Smooth muscle cell (in vitro differentiated cells): ENCODE results near the gene SESN1. TPM values are rescaled to one million over a fixed set of nuclear protein-coding genes. Genes with fewer than 3 reads are reported as not detected.
"Not testable (repeated sequence)": the region's sequence is repeated elsewhere in the genome, so short reads cannot be mapped to it uniquely, and the experiment has no call there.

ENCODE experiments used
- DNase-seq: peaks from one replicate; lab custom pipeline; 2025; ENCODE audit not compliant: unreplicated experiment; lab: John Stamatoyannopoulos, UW
- H2AFZ ChIP-seq: fragments of 200-600 bp; sonication (generic); 2 replicates; pipeline ENCODE4 v1.6.0; 2016; ENCODE audit warnings: antibody characterized with exemption, low read depth, mild to moderate bottlenecking
- H3F3A ChIP-seq: fragments of 200-600 bp; sonication (generic); 2 replicates; pipeline ENCODE4 v1.6.0; 2017; ENCODE audit warnings: antibody characterized with exemption, low read depth
- H3K27ac ChIP-seq: fragments of 200-600 bp; sonication (generic); 2 replicates; pipeline ENCODE4 v1.5.1; 2016; ENCODE audit warnings: low read depth, mild to moderate bottlenecking
- H3K27me3 ChIP-seq: fragments of 200-600 bp; sonication (generic); 2 replicates; pipeline ENCODE4 v1.6.1; 2016; ENCODE audit warnings: low read depth, mild to moderate bottlenecking
- H3K36me3 ChIP-seq: fragments of 200-600 bp; sonication (generic); 2 replicates; pipeline ENCODE4 v1.5.1; 2016; ENCODE audit warnings: low read depth
- H3K4me1 ChIP-seq: fragments of 200-600 bp; sonication (generic); 2 replicates; pipeline ENCODE4 v1.5.1; 2016; ENCODE audit warnings: low read depth
- H3K4me2 ChIP-seq: fragments of 200-600 bp; sonication (generic); 2 replicates; pipeline ENCODE4 v1.6.0; 2016; ENCODE audit warnings: mild to moderate bottlenecking
- H3K4me3 ChIP-seq: fragments of 200-600 bp; sonication (generic); 2 replicates; pipeline ENCODE4 v1.5.1; 2016; ENCODE audit warnings: mild to moderate bottlenecking
- H3K79me2 ChIP-seq: fragments of 200-600 bp; sonication (generic); 2 replicates; pipeline ENCODE4 v1.6.0; 2016; ENCODE audit warnings: low read depth, mild to moderate bottlenecking
- H3K9ac ChIP-seq: fragments of 200-600 bp; sonication (generic); 2 replicates; pipeline ENCODE4 v1.6.0; 2016; ENCODE audit warnings: low read depth
- H3K9me3 ChIP-seq: fragments of 200-600 bp; sonication (generic); replicated peaks from 2 replicates; pipeline ENCODE4 v1.5.1; 2016; ENCODE audit warnings: low read depth
- H4K20me1 ChIP-seq: fragments of 200-600 bp; sonication (generic); 2 replicates; pipeline ENCODE4 v1.6.0; 2016; ENCODE audit warnings: low read depth
- WGBS: methylation state at CpG from one replicate; pipeline ENCODE4 v1.1.7; 2016; ENCODE audit warnings: low lambda C conversion rate; 5-methylcytosine and 5-hydroxymethylcytosine counted together
- polyA plus RNA-seq: library from polyadenylated mRNA; unstranded; fragments of >200 nt; fragmentation: Nextera tagmentation; extraction: Ambion mirVana; gene quantifications from 2 replicates; pipeline ENCODE4 v1.2.1, GENCODE V29; 2016
- total RNA-seq: library from RNA; depleted of rRNA; stranded (reverse); fragments of >200 nt; gene quantifications from 2 replicates; pipeline ENCODE4 v1.2.3, GENCODE V29; 2014
- TF ChIP-seq, protein P1 (sequence below): fragments of 200-600 bp; sonication (generic); IDR thresholded peaks from 2 replicates; pipeline ENCODE4 v1.5.1; 2017; ENCODE audit warnings: borderline replicate concordance, mild to moderate bottlenecking, antibody characterized with exemption; ENCODE audit not compliant: insufficient read depth, poor library complexity, severe bottlenecking

SESN1 gene
- total and polyA plus RNA-seq, 2 experiments from 2014 or later = 24.1 to 38.7 TPM

DNA sequence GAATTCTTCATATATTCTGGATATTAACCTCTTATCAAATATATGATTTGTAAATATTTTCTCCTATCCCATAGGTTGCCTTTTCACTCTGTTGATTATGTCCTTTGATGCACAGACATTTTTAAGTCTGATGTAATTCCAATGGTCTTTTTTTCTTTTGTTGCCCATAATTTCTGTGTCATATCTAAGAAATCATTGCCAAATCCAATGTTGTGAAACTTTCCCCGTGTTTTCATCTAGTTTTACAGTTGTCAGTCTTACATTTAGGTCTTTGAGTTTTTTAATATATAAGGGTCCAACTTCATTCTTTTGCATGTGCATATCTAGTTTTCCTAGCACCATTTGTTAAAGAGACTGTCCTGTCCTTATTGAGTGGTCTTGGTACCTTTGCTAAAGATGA is 111.5 kb downstream of the SESN1 start:
- peaks cover 5% of the 10 kb centered on the region for H3K36me3 ChIP-seq
- peaks cover 3% of the 10 kb centered on the region for H3K9me3 ChIP-seq
- H2AFZ ChIP-seq = no peak overlapping the region
- no peaks in the 10 kb centered on the region for H3F3A ChIP-seq
- H3K9ac ChIP-seq = no peak overlapping the region
- no peak overlapping the region for H3K4me2 ChIP-seq
- TF ChIP-seq, protein P1, sequence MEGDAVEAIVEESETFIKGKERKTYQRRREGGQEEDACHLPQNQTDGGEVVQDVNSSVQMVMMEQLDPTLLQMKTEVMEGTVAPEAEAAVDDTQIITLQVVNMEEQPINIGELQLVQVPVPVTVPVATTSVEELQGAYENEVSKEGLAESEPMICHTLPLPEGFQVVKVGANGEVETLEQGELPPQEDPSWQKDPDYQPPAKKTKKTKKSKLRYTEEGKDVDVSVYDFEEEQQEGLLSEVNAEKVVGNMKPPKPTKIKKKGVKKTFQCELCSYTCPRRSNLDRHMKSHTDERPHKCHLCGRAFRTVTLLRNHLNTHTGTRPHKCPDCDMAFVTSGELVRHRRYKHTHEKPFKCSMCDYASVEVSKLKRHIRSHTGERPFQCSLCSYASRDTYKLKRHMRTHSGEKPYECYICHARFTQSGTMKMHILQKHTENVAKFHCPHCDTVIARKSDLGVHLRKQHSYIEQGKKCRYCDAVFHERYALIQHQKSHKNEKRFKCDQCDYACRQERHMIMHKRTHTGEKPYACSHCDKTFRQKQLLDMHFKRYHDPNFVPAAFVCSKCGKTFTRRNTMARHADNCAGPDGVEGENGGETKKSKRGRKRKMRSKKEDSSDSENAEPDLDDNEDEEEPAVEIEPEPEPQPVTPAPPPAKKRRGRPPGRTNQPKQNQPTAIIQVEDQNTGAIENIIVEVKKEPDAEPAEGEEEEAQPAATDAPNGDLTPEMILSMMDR = no peak
- no peaks in the 10 kb centered on the region for H3K79me2 ChIP-seq
- no peaks in the 10 kb centered on the region for H4K20me1 ChIP-seq
- no peaks in the 10 kb centered on the region for H3K27me3 ChIP-seq
- no peak overlapping the region for H3K4me3 ChIP-seq
- 87% methylated on average over 1 of the region's 1 CpG for WGBS
- H3K27ac ChIP-seq = no peak overlapping the region
- no peaks in the 10 kb centered on the region for H3K4me1 ChIP-seq
- DNase-seq = no peak

DNA sequence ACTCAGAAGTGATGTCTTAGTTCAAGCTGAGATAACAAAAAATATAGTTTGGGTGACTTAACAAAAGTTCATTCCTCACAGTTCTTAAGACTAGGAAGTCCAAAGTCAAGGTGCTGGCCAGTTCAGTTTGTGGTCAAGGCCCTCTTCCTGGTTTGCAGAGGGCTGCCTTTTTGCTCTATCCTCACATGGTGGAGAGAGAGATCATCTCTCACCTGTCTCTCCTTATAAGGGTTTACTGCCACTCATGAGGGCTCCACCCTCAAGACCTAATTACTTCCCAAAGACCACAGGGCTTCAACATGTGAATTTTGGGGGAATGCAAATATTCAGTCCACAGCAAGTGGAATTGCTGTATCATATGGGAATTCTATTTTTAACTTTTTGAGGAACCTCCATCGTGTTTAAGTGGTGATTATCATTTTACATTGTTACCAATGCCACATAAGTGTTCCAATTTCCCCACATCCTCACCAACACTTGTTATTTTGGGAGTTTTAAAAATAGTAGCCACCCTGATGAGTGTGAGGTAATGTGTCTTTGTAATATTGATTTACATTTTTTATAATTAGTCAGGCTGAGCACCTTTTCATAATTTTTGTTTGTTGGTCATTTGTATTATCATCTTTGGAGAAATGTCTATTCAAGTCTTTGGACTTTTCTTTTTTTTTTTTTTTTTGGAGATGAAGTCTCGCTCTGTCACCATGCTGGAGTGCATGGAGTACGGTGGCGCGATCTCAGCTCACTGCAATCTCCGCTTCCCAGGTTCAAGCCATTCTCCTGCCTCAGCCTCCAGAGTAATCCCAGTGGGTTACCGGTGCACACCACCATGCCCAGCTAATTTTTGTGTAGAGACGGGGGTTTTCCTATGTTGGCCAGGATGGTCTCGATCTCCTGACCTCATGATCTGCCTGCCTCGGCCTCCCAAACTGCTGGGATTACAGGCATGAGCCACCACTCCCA is 112.2 kb downstream of the SESN1 start:
- no peak for DNase-seq
- Histone ChIP-seq H3K36me3 (peaks cover 5% of the 10 kb centered on the region), H3K4me1 (no peaks in the 10 kb centered on the region), H3K27me3 (no peaks in the 10 kb centered on the region), H3K4me2 (no peak overlapping the region), H3K9ac (no peak overlapping the region), H3F3A (no peaks in the 10 kb centered on the region), H3K9me3 (peaks cover 3% of the 10 kb centered on the region), H3K4me3 (no peak overlapping the region), H3K79me2 (no peaks in the 10 kb centered on the region), H2AFZ (no peak overlapping the region), H4K20me1 (no peaks in the 10 kb centered on the region), H3K27ac (no peak overlapping the region)
- 98% methylated on average over 10 of the region's 10 CpGs for WGBS
- TF ChIP-seq, protein P1 = no peak

DNA sequence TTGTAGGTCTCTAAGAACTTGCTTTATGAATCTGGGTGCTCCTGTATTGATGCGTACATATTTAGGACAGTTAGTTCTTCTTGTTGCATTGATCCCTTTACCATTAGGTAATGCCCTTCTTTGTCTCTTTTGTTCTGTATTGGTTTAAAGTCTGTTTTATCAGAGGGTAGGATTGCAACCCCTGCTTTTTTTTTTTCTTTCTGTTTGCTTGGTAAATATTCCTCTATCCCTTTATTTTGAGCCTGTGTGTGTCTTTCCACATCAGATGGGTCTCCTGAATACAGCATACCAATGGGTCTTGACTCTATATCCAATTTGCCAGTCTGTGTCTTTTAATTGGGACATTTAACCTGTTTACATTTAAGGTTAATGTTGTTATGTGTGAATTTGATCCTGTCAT is 116.0 kb downstream of the SESN1 start:
- WGBS = 96% methylated on average over 1 of the region's 1 CpG
- H3K79me2 ChIP-seq, H3K4me1 ChIP-seq, H3F3A ChIP-seq, H3K27ac ChIP-seq, H3K36me3 ChIP-seq, H2AFZ ChIP-seq, H3K27me3 ChIP-seq, H3K4me2 ChIP-seq, H4K20me1 ChIP-seq, H3K4me3 ChIP-seq, DNase-seq, H3K9me3 ChIP-seq, H3K9ac ChIP-seq: not testable (repeated sequence)

DNA sequence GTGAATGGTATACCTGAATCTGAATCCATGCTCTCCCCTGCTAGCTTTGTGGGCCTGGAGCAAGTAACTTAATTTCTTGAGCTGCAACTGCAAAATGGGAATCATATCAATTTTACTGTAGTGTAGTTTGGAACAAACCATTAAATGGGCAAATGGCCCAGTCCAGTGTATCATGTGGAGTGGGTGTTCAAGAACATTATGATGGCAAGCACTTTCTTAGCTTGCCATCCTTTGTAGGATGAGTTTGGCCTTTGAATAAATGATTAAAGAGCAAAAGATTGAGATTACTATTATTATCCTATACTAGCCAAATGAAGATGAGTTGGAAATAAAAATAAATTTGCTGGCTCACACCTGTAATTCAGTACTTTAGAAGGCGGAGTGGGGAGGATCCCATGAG is 120.4 kb downstream of the SESN1 start:
- no peaks in the 10 kb centered on the region for H3K4me1 ChIP-seq
- H3K9ac ChIP-seq = no peak overlapping the region
- WGBS = 100% methylated on average over 1 of the region's 1 CpG
- H3K4me3 ChIP-seq = no peak overlapping the region
- no peak overlapping the region for H3K27ac ChIP-seq
- no peaks in the 10 kb centered on the region for H3K9me3 ChIP-seq
- no peaks in the 10 kb centered on the region for H3K36me3 ChIP-seq
- H3K79me2 ChIP-seq = no peaks in the 10 kb centered on the region
- H3K4me2 ChIP-seq = no peak overlapping the region
- no peaks in the 10 kb centered on the region for H4K20me1 ChIP-seq
- DNase-seq = no peak
- no peaks in the 10 kb centered on the region for H3K27me3 ChIP-seq
- no peak overlapping the region for H2AFZ ChIP-seq
- TF ChIP-seq, protein P1 = no peak
- H3F3A ChIP-seq = no peaks in the 10 kb centered on the region
